IPS-15b (cell line): Measurements from ENCODE around the gene TFDP1.
"Not testable (repeated sequence)": the region's sequence is repeated elsewhere in the genome, so short reads cannot be mapped to it uniquely, and the experiment has no call there.

Experiments used
- H3K27me3 ChIP-seq: one replicate; pipeline ENCODE4 v1.6.1; 2013; ENCODE audit warnings: low read length; ENCODE audit not compliant: control insufficient read depth, insufficient read depth
- H3K36me3 ChIP-seq: one replicate; pipeline ENCODE4 v1.6.1; 2013; ENCODE audit warnings: low read length; ENCODE audit not compliant: control insufficient read depth, insufficient read depth
- H3K4me1 ChIP-seq: one replicate; pipeline ENCODE4 v1.6.1; 2013; ENCODE audit warnings: mild to moderate bottlenecking, low read length; ENCODE audit not compliant: control insufficient read depth, insufficient read depth
- H3K4me3 ChIP-seq: one replicate; pipeline ENCODE4 v1.5.1; 2013; ENCODE audit warnings: low read depth, low read length
- H3K9ac ChIP-seq: one replicate; pipeline ENCODE4 v1.6.1; 2013; ENCODE audit warnings: low read depth, mild to moderate bottlenecking, low read length
- H3K9me3 ChIP-seq: one replicate; pipeline ENCODE4 v1.6.1; 2013; ENCODE audit warnings: mild to moderate bottlenecking, low read length; ENCODE audit not compliant: control insufficient read depth, insufficient read depth

The TFDP1 gene

DNA sequence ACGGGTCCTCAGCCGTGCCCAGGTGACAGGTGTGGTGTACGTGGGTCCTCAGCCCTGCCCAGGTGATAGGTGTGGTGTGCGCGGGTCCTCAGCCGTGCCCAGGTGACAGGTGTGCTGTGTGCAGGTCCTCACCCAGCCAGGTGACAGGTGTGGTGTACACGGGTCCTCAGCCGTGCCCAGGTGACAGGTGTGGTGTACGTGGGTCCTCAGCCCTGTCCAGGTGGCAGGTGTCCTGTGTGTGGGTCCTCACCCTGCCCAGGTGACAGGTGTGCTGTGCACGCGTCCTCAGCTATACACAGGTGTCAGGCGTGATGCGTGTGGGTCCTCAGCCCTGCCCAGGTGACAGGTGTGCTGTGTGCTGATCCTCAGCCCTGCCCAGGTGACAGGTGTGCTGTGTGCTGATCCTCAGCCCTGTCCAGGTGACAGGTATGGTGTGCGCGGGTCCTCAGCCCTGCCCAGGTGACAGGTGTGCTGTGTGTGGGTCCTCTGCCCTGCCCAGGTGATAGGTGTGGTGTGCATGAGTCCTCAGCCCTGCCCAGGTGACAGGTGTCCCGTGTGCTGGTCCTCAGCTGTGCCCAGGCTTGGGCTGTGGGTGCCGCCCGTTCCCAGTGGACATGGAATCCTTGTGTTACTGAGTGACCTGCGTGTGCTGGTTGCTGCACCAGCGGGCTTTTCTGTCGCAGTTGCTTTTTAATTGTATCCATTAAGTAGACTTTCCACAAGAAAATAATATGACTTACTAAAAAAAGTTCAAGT lies 9.7 kb downstream of the TFDP1 start:
- H3K4me1 ChIP-seq, H3K9ac ChIP-seq, H3K4me3 ChIP-seq, H3K9me3 ChIP-seq, H3K27me3 ChIP-seq: not testable (repeated sequence)
- peaks cover 15% of the 10 kb centered on the region for H3K36me3 ChIP-seq

GRCh38 chr13:113595131-113595530 lies 10.6 kb downstream of the TFDP1 start:
- Histone ChIP-seq H3K9me3 (no peaks in the 10 kb centered on the region), H3K27me3 (no peaks in the 10 kb centered on the region), H3K9ac (no peak overlapping the region), H3K4me3 (no peak overlapping the region), H3K4me1 (no peaks in the 10 kb centered on the region), H3K36me3 (peaks cover 23% of the 10 kb centered on the region)

GRCh38 chr13:113596321-113597200 lies 12.0 kb downstream of the TFDP1 start:
- no peak overlapping the region for H3K9ac ChIP-seq
- H3K27me3 ChIP-seq = no peaks in the 10 kb centered on the region
- no peaks in the 10 kb centered on the region for H3K4me1 ChIP-seq
- H3K9me3 ChIP-seq = no peaks in the 10 kb centered on the region
- H3K4me3 ChIP-seq = no peak overlapping the region
- peaks cover 27% of the 10 kb centered on the region for H3K36me3 ChIP-seq

DNA sequence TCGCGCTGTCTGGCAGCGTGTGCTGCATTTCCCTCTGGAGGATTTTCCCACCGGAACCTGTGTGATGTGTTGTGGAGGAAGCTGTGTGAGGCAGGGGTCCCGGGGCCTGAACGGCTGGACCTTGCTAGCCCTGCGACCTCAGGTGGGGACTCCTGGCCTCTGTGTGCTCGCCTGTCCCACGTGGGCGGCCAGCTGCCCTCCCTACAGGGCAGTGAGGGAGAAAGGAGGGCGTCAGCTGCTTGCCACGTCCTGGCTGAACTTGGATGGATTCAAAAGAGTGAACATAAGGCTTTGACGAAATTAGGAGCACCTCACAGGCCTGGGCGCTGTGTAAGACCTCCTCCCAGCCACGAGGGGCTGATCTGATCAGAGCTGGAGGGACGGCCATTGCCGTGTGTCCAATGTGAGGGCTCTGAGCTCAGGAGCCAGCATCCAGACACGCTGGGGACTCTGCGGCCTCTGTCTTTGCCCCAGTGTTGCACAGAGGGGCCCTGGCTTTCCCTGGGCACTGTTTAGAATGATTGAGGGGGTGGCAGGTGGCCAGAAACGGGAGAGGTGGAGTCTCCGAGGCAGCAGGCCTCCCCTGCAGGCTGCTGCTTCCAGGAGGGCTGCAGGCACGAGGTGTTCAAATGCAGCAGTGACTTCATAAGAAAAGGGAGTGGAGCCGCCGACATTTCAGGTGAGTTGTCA lies 13.0 kb downstream of the TFDP1 start:
- H3K4me3 ChIP-seq = no peak overlapping the region
- H3K9me3 ChIP-seq = no peaks in the 10 kb centered on the region
- no peaks in the 10 kb centered on the region for H3K4me1 ChIP-seq
- no peak overlapping the region for H3K9ac ChIP-seq
- peaks cover 25% of the 10 kb centered on the region for H3K36me3 ChIP-seq
- no peaks in the 10 kb centered on the region for H3K27me3 ChIP-seq

DNA sequence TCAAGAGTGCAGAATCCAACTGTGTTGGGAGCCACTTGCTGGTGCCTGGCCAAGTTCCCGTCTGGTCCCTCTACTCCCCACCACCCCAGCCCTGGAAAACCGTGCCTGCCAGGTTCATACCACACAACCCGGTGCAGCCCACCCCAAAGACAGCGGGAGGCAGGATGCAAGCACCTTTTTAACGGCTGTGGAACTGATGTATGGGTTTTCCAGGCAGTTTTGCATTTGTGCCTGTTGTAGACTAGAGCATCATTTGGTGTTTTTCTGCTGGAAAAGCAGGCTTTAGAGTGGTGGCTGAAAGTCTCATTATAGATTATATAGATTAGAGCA lies 13.5 kb downstream of the TFDP1 start:
- H3K4me1 ChIP-seq = no peaks in the 10 kb centered on the region
- H3K9me3 ChIP-seq = no peaks in the 10 kb centered on the region
- peaks cover 21% of the 10 kb centered on the region for H3K36me3 ChIP-seq
- no peaks in the 10 kb centered on the region for H3K27me3 ChIP-seq
- H3K9ac ChIP-seq = no peak overlapping the region
- no peak overlapping the region for H3K4me3 ChIP-seq

GRCh38 chr13:113598481-113598880 lies 13.9 kb downstream of the TFDP1 start:
- Histone ChIP-seq H3K9ac (no peak overlapping the region), H3K27me3 (no peaks in the 10 kb centered on the region), H3K4me3 (no peak overlapping the region), H3K36me3 (peaks cover 21% of the 10 kb centered on the region), H3K9me3 (no peaks in the 10 kb centered on the region), H3K4me1 (no peaks in the 10 kb centered on the region)

- H3K4me1 ChIP-seq = no peaks in the 10 kb centered on the region
- no peaks in the 10 kb centered on the region for H3K9me3 ChIP-seq
- no peaks in the 10 kb centered on the region for H3K27me3 ChIP-seq
- no peak overlapping the region for H3K4me3 ChIP-seq
- H3K9ac ChIP-seq = no peak overlapping the region
- H3K36me3 ChIP-seq = peaks cover 21% of the 10 kb centered on the region
These were observed 14.8 kb downstream of the TFDP1 start for GRCh38 chr13:113599391-113599790.

DNA sequence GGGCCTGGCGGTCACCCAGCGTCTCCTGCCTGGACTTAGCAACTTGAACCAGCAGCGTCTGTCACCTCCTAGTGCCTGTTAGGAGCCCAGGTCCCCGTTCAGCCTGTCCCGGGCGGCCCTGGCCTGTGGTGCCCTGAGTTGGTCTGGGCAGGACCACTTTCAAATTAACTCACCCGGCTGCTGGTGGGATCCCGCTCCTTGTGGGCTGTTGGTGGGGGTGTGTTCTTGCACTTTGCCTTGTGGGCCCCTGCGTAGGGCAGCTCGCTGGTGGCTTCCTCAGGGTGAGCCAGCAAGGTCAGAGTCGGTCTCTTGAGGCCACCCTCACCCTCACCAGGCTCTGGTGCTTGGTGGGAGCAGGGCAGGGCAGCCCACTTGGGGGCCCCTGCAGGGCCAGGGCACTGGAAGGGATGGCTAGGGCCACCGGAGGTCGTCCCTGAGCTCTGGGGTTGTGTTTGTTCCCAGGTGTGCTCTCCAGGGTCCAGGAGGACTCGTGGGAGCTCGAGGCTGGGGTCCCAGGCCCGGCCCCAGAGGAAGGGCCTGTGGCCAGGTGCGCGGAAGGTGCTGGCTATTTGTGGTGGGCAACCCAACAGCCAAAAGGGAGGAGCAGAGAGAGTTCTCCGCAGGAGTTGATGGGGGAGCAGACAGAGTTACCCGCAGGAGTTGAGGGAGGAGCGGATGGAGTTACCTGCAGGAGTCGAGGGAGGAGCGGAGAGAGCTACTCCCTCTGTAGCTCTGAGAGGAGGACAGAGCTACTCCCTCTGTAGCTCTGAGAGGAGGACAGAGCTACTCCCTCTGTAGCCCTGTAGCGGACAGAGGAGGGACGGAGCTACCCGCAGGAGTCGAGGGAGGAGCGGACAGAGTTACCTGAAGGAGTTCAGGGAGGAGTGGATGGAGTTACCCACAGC lies 16.9 kb downstream of the TFDP1 start:
- no peak overlapping the region for H3K9ac ChIP-seq
- H3K4me1 ChIP-seq = no peaks in the 10 kb centered on the region
- H3K27me3 ChIP-seq = no peaks in the 10 kb centered on the region
- no peaks in the 10 kb centered on the region for H3K9me3 ChIP-seq
- H3K36me3 ChIP-seq = peaks cover 21% of the 10 kb centered on the region
- H3K4me3 ChIP-seq = no peak overlapping the region

DNA sequence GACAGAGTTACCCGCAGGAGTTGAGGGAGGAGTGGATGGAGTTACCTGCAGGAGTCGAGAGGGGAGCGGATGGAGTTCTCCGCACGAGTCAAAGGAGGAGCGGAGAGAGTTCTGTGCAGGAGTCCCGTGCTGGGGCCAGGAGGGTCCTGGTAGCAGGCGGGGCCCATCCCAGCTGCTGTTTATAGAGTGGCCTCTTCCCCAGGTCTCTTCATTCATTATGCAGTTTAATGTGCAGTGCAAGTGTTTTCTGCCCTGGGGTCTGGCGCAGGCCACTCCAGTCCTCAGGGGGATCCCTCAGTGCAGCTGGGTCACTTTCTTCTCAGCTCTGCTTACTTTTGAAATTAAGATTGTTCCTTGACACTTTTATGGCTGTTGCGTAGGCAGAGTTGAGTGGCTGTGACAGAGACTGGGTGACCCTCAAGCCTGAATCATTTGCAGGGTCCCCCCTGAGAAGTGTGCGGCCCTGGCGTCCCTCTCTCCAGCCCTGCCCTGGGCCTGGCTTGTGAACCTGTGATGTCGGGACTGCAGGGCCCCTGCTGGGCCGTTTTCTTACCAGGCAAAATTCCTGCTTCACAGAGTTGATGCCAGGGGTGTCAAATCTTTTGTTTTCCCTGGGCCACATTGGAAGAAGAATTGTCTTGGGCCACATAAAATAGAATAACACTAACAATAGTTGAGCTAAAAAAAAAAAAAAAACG lies 17.9 kb downstream of the TFDP1 start:
- Histone ChIP-seq H3K27me3 (no peaks in the 10 kb centered on the region), H3K4me1 (no peaks in the 10 kb centered on the region), H3K9me3 (no peaks in the 10 kb centered on the region), H3K4me3 (no peak overlapping the region), H3K36me3 (peaks cover 23% of the 10 kb centered on the region), H3K9ac (no peak overlapping the region)

DNA sequence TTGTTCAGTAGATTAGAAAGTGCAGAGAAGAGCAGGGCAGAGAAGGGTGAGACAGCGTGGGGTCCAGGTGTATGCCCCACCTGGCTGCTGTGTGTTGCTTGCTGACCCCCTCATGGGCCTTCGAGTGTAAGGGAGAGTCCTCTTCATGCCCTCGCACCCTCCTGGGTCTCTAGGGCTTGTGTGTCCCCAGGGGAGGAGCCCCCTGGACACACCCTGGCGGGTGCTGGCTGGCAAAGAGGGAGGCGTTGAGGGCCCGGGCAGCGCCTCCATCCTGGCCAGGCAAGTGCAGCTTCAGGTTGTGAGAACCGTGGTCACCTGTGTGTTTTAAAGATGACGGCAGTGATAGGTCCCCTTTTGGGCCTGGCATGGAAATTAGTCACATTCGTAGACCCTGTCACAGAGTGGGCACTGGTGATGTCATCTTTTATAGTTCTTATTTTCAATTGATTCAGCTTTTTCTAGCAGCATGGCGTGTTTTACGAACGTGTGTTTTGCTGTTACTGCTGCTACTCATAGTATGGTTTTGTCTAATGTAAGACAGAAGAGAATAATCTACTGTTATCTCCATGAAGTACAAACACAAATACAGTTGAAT lies 18.7 kb downstream of the TFDP1 start:
- Histone ChIP-seq H3K4me1 (no peaks in the 10 kb centered on the region), H3K36me3 (peaks cover 19% of the 10 kb centered on the region), H3K27me3 (no peaks in the 10 kb centered on the region), H3K9ac (no peak overlapping the region), H3K4me3 (no peak overlapping the region), H3K9me3 (no peaks in the 10 kb centered on the region)
